ENCODE data around the gene ITGB2.
A peak's percentile ranks its signal among the peaks of the same experiment; 100 is the strongest.
"Not testable (repeated sequence)": the region's sequence is repeated elsewhere in the genome, so short reads cannot be mapped to it uniquely, and the experiment has no call there.

ITGB2 gene

DNA sequence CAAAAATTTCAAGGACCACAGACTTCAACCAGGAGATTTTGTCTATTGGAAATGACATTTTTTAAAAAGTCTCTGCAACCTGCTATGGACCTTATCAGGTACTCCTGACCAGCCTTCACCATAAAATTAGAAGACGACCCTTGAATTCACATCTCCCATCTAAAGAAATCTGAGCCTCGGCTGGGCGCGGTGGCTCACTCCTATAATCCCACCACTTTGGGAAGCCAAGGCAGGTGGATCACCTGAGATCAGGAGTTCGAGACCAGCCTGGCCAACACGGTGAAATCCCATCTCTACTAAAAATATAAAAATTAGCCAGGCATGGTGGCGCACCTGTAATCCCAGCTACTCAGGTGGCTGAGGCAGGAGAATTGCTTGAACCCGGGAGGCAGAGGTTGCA lies 41.5 kb downstream of the ITGB2 start:
- not testable (repeated sequence) for DNase-seq

DNA sequence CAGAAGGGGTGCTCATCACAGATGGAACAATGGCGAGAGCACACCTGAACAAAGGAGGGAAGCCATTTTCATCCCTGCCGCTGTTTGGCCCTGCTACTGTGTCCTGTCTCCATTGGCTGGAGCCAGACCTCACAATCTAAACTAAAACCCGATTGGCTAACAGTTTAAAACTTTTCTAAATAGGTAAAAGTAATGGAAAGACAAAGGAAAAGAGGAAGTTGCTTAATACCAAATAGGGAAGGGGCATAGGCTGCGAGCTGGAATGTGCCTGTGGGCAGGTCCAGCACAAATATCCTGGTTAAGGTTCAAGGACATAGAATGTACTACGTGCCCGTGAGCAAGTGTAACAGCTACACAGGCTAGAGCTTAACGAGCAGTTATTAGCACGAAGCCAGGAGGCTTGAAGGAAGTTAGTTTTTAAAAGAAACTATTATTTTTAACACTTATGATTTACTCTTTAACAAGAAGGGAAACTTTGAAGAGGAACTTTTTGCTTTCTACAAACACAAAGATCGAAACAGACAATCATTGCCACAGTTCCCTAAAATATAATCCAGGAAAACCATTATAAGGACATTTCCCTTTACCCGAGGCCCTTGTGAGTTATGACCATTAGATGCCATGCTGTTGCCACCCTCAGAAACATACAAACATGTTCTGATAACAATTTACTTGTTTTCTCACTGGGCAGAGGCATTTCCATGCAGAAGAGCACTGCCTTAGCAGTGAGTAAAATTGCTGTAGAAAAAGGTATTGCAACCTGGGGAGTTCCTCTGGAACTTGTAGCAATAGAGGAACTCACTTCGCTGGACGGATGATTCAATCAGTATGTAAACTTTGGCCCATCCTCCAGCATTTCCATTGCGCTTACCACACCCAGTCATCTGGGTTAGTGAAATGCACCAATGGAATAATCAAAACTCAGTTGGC lies 42.4 kb downstream of the ITGB2 start:
- no peak for DNase-seq

GRCh38 chr21:44876849-44877575 lies 43.7 kb downstream of the ITGB2 start:
- no peak for DNase-seq

GRCh38 chr21:44875316-44875700 lies 45.4 kb downstream of the ITGB2 start:
- DNase-seq, result no peak

GRCh38 chr21:44874497-44875315 lies 46.0 kb downstream of the ITGB2 start:
- DNase-seq, result no peak

DNA sequence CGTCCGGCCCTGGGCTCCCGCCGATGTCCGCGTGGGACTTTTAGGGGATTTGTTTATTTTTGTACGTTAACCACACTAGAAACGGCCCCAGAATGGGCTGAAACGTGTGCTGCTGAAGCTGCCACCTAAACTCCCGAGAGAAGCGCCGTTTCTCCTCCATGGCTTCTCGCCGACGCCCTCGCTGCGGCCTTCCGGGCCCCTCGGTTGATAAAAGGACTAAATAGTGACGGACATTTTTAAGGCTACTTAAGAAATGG lies 46.5 kb downstream of the ITGB2 start:
- DNase-seq, result no peak

DNA sequence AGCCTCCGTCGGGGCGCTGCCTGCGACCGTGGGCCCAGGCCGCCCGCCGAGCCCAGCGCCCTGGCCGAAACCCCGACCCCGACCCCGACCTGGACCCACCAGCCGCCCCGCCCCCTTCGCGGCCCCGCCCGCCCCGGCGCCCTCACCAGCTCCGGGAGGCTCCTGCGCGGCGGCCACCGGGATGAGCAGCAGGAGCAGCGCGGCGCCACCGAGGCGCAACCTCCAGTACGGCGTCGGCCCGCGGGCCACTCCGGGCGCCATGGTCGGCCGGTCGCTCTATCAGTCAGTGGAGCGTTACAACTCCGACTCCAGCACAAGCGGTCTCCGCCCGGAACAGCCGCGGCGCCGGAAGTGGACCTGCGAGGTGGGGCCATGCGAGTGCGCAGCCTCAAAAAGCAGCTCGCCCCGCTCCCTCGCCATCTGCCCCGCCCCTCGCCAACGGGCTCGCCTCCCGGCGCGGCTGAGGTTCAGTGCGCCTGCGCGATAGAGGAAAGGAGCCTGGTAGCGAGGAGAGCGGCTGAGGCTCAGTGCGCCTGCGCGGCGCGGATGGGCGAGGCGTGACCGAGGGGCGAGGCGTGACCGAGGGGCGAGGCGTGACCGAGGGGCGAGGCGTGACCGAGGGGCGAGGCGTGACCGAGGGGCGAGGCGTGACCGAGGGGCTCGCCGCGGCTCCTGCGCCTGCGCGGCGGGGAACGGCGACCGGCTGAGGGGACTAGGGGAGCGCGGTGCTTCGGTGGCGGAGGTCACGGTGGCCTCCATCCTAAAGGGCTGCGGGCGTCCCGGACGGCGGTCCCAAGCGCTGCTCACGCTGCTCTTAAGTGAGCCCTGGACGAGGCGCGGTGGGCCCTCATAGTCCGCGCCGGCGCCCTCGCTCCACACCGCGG lies 47.1 kb downstream of the ITGB2 start, which contains the start of gene PTTG1IP:
PTTG1IP (minus strand) TSS at position 335 of the 884 bp plus-strand sequence; CDS start at position 261, 74 bp downstream.
- DNase-seq, result peak; percentile 94

- DNase-seq, result no peak
Measured at GRCh38 chr21:44872649-44873355, 47.9 kb downstream of the ITGB2 start.

DNA sequence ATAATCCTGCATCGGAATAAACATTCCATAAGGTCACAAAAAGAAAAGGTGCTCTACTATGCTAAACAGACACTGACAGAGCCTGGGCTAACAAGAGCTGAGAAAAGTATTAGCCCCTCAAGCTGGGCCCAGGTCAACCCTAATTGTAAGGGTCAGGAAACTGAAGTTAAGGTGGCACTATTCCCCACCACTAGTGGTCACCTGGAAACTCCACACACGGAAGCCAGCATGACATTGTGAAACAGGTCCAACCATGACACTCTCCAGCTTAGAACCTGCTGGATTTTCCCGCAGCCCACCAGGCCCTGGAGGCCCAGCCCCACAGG lies 48.4 kb downstream of the ITGB2 start:
- DNase-seq, result no peak

DNA sequence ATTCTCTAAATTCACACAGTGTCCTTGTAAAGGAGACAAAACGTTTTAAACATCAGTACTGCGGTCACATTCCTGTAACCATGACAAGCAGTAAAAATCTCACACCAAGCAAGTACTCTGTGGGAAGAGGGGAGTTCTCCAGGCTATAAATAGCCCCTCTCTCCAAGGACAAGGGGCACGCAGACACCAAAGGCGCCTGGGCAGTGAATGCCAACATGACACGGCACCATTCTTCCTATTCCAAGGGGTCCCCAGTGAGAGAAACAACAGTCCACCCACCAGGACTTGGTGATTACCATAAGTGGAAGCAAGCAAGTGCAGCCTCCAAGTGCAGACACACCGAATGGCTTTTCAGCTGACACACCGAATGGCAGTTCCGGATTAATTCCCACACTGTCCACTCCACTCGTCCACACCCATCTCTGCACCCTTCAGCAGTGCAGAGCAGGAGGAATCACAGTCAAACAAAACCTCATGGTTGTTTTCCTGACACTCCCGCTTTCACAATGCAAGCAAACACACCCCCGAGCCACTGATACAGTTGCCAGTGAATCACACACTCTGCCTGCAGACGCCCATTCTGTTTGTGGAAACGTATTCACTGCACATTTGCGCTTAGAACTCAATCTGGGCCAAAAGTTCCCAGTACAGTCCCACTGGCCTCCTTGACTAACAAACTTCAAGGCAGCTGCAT lies 49.0 kb downstream of the ITGB2 start:
- DNase-seq, result no peak

DNA sequence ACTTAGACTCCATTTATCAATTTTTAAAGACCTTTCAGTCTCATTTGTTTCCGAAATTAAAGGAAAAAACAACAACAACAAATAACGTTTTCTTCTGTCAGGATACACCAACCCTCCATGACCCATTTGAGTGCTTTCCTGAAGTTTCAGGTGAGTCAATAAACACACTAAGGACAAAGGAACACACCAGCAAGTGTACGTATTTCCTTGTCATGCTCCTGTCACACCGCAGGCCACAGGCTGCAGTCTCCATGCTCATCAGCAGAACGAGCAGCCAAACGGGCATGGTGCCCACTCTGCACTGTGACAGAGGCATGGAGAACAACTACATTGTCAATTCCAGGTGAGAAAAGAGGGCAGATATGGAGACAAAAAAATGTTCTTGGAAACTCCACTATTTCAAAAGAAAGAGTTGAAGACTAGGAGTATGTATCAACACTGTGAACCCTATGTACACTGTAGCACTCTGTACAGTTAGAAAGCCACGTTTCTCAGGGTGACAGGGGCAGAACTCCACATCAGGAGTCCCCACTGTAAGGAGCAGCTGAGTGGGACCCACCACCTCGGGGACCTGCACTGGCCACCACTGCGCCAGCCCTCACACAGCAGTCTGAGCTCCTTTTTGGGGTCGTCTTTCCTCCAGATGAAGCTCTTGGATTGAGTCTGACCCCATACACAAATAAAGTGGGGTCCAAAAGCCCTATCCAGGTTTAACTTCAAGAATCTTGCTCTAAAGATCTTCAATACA lies 49.8 kb downstream of the ITGB2 start:
- no peak for DNase-seq

- DNase-seq, result no peak
Measured at GRCh38 chr21:44869781-44870747, 50.6 kb downstream of the ITGB2 start.

DNA sequence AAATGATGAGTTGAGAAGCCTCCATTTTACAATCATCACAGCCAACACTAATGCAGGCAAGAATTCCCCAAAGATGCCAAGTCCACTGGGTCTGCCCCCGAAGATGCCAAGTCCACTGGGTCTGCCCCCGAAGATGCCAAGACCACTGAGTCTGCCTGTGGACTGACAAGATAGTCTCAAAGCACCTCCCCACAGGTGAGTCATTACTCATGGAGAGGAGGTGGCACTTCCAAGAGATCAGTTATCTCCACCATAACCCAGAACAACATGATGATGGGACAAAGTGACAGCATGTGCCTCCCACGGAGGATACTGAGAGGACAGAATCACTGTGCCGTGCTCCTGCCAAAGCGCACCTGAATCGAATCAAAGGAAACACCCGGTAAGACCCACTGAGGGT lies 52.0 kb downstream of the ITGB2 start:
- no peak for DNase-seq

GRCh38 chr21:44867999-44868700 lies 52.5 kb downstream of the ITGB2 start:
- DNase-seq, result no peak

GRCh38 chr21:44867464-44867863 lies 53.2 kb downstream of the ITGB2 start:
- no peak for DNase-seq

- no peak for DNase-seq
Measured at GRCh38 chr21:44866780-44867179, 53.9 kb downstream of the ITGB2 start.

DNA sequence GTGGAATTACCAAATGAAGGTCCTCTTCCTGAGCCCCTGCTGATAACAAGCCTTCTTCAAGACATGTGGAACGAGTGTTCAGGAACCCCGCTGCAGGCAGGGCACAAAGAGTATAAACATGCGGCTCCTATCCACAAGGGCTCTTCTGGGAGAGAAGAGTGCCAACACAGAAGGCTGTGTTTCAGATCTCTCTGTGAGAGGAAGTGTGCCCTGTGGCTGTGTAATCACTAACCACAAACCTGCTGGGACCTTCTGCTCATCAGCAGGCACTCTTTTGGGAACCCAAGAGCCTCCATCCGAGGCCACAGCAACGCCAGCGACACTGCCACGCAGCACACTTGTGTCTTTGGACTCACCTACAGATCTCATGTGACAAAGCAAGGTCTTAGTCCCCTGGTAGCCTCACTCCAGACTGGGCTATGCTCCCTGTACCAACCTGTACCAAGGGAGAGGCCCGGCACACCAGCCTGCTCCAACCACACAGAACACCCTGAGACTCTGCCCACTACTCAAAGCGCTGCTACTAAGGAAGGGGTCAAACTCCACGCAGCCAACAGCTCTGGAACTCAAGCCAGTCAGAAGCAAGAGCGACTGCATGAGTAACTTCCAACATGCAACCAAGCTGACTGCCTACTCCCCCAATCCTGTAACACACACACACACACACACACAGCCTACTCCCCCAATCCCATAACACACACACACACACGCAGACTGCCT lies 55.0 kb downstream of the ITGB2 start:
- DNase-seq, result no peak
